Lower leg skin (tissue), 3 donors: ENCODE data around the gene NEXN.

ENCODE experiments used
- CTCF ChIP-seq, 3 donors: fragments of 450-650 bp; IDR thresholded peaks; one replicate each; pipeline ENCODE4 v1.5.1; 2016; ENCODE audit warnings: antibody characterized with exemption in 3 of 3, mild to moderate bottlenecking in 3 of 3, moderate library complexity in 2 of 3
- POLR2A ChIP-seq, 2 donors: fragments of 450-650 bp; IDR thresholded peaks; one replicate each; pipeline ENCODE4 v1.6.1; 2016 to 2017; ENCODE audit warnings: antibody characterized with exemption in 2 of 2, mild to moderate bottlenecking in 1 of 2, moderate library complexity in 1 of 2

DNA sequence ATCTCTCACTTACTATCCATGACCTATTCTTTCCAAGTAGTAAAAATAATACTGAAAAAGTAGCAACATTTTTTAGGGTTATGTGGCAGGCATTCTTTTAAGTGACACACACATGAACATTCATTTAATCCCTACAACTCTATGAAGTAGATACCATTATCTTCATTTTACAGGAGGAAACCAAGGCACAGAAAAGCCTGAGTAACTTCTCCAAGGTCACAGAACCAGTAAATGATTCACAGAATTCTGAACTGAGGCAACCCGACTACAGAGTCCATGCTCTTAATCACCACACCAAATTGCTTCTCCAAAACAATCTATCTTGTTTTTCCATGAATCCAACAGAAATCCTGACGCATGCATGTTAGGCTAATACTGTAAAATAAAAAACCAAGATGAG, 73.0 kb downstream of the NEXN start:
- TF ChIP-seq CTCF (IDR thresholded peaks at IDR 0.05), result no peak
- no peak for TF ChIP-seq POLR2A (IDR thresholded peaks at IDR 0.05)
